ENCODE data around the gene CNTN4.

DNA sequence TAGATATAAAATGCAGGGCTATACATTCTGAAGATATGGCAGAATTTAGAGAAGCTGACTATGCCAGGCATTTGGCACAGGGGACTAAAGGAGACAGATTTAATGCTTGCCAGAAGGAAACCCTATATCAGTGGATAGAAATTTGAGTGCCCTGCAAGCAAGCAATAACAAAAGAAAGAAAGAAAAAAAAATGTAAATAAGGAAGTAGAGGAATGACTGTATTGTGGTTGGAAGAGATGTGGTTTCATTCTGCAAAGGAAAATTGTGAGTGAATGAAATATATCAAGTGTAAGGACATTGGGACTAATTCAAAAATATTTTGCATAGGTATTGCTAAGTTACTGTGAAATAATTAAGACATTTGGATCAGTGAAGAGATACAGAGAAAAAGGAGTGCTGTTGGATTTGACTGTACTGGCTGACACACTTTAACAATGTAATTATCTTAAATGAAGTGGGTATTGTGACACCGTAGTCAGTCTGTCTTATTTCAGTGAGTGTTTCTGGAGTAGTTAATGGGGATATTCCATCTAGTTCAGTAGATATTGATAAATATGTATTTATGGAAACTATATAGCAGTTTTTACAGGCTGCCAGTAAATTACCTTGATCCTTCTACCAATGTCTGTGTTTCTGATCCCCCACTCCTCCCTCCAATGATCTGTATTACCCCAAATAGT lies 418.2 kb downstream of the CNTN4 start:
- TF ChIP-seq, protein P1, sequence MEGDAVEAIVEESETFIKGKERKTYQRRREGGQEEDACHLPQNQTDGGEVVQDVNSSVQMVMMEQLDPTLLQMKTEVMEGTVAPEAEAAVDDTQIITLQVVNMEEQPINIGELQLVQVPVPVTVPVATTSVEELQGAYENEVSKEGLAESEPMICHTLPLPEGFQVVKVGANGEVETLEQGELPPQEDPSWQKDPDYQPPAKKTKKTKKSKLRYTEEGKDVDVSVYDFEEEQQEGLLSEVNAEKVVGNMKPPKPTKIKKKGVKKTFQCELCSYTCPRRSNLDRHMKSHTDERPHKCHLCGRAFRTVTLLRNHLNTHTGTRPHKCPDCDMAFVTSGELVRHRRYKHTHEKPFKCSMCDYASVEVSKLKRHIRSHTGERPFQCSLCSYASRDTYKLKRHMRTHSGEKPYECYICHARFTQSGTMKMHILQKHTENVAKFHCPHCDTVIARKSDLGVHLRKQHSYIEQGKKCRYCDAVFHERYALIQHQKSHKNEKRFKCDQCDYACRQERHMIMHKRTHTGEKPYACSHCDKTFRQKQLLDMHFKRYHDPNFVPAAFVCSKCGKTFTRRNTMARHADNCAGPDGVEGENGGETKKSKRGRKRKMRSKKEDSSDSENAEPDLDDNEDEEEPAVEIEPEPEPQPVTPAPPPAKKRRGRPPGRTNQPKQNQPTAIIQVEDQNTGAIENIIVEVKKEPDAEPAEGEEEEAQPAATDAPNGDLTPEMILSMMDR (optimal IDR thresholded peaks at IDR 0.05 in 1 of 3, IDR thresholded peaks at IDR 0.05 in 1 of 3, conservative IDR thresholded peaks at IDR 0.05 in 1 of 3; ENCODE audit: extremely low read depth in 1 of 3, insufficient read depth in 2 of 3, low read length in 3 of 3): no peak
- TF ChIP-seq EZH2 (IDR thresholded peaks at IDR 0.05; ENCODE audit: low read length): no peak

Measured in keratinocyte (primary cell).